HEK293 (cell line): ENCODE measurements around the gene DEFB110.

Experiments
- CTCF ChIA-PET: fragments of 350-600 bp; formaldehyde crosslinking; extraction: SDS; loops from one replicate; lab custom pipeline; 2021; ENCODE audit warnings: antibody characterized with exemption; lab: Yijun Ruan, JAX
- POLR2A ChIA-PET: fragments of 300-600 bp; formaldehyde crosslinking; extraction: SDS; loops from one replicate; lab custom pipeline; 2020; ENCODE audit warnings: antibody characterized with exemption, inconsistent platforms; lab: Yijun Ruan, JAX
- H3K27ac ChIP-seq: fragments of 200-500 bp; sonication (Bioruptor generic); 2 replicates; pipeline ENCODE4 v1.5.1; 2014; ENCODE audit warnings: low read depth, low read length, control low read depth, inconsistent platforms; ENCODE audit errors: extremely low read depth
- H3K36me3 ChIP-seq, 2 experiments: fragments of 200-500 bp in 1 of 2; sonication (Bioruptor generic) in 1 of 2; 1 replicate in 1 of 2; 2 replicates in 1 of 2; pipeline ENCODE4 v1.5.1; 2014 to 2017; ENCODE audit warnings: inconsistent platforms in 2 of 2, low read length in 2 of 2; ENCODE audit not compliant: control insufficient read depth in 2 of 2, insufficient read depth in 1 of 2
- H3K4me1 ChIP-seq: fragments of 200-500 bp; sonication (Bioruptor generic); 2 replicates; pipeline ENCODE4 v1.5.1; 2014; ENCODE audit warnings: mild to moderate bottlenecking, low read length, inconsistent platforms; ENCODE audit not compliant: control insufficient read depth, insufficient read depth
- H3K4me3 ChIP-seq: 2 replicates; pipeline ENCODE4 v1.5.1; 2011; ENCODE audit warnings: low read depth, mild to moderate bottlenecking, control low read depth, low read length, moderate library complexity
- H3K9me3 ChIP-seq: fragments of 200-500 bp; sonication (Bioruptor generic); 2 replicates; pipeline ENCODE4 v1.5.1; 2014; ENCODE audit warnings: low read depth, low read length, inconsistent platforms; ENCODE audit not compliant: control insufficient read depth, insufficient read depth
- KLF8 ChIP-seq: fragments of 450-650 bp; formaldehyde crosslinking; IDR thresholded peaks from 2 replicates; pipeline ENCODE4 v1.5.1; 2016; ENCODE audit warnings: missing biosample characterization, missing genetic modification characterization
- PRDM1 ChIP-seq: fragments of 450-650 bp; formaldehyde crosslinking; IDR thresholded peaks from 2 replicates; pipeline ENCODE4; 2016; ENCODE audit warnings: missing biosample characterization, missing genetic modification characterization
- SP2 ChIP-seq: fragments of 450-650 bp; formaldehyde crosslinking; IDR thresholded peaks from 2 replicates; pipeline ENCODE4 v1.5.1; 2016; ENCODE audit warnings: missing biosample characterization, missing genetic modification characterization
- SP7 ChIP-seq: fragments of 450-650 bp; formaldehyde crosslinking; IDR thresholded peaks from 2 replicates; pipeline ENCODE4 v1.5.1; 2016; ENCODE audit warnings: missing biosample characterization, missing genetic modification characterization
- YY2 ChIP-seq: fragments of 450-650 bp; formaldehyde crosslinking; IDR thresholded peaks from 2 replicates; pipeline ENCODE4 v1.5.1; 2016; ENCODE audit warnings: missing biosample characterization, missing genetic modification characterization
- ZBTB48 ChIP-seq: fragments of 450-650 bp; formaldehyde crosslinking; IDR thresholded peaks from 2 replicates; pipeline ENCODE4 v1.5.1; 2016; ENCODE audit warnings: missing biosample characterization, missing genetic modification characterization
- ZNF266 ChIP-seq: fragments of 450-650 bp; formaldehyde crosslinking; IDR thresholded peaks from 2 replicates; pipeline ENCODE4 v1.5.1; 2016; ENCODE audit warnings: missing biosample characterization, missing genetic modification characterization, low read depth
- ZNF274 ChIP-seq, 2 experiments: fragments of 200-500 bp in 1 of 2; fragments of 450-650 bp in 1 of 2; sonication (Bioruptor generic) in 1 of 2; formaldehyde crosslinking in 1 of 2; IDR thresholded peaks; 2 replicates each; pipeline versions ENCODE4 v1.5.1 to v1.6.1; 2014 to 2016; ENCODE audit warnings: borderline replicate concordance in 1 of 2, inconsistent platforms in 1 of 2, low read length in 1 of 2, missing biosample characterization in 1 of 2, missing genetic modification characterization in 1 of 2
- ZNF501 ChIP-seq: fragments of 450-650 bp; formaldehyde crosslinking; IDR thresholded peaks from 2 replicates; pipeline ENCODE4 v1.5.1; 2016; ENCODE audit warnings: missing biosample characterization, missing genetic modification characterization
- ZNF558 ChIP-seq: fragments of 450-650 bp; formaldehyde crosslinking; IDR thresholded peaks from 2 replicates; pipeline ENCODE4 v1.5.1; 2016; ENCODE audit warnings: missing biosample characterization, missing genetic modification characterization
- ZNF658 ChIP-seq: fragments of 450-650 bp; formaldehyde crosslinking; IDR thresholded peaks from 2 replicates; pipeline ENCODE4; 2016; ENCODE audit warnings: missing biosample characterization, missing genetic modification characterization
- TF ChIP-seq, protein P1 (sequence below): fragments of 450-650 bp; formaldehyde crosslinking; IDR thresholded peaks from 2 replicates; pipeline ENCODE4 v1.5.1; 2017; ENCODE audit warnings: missing biosample characterization, missing genetic modification characterization
- TF ChIP-seq, protein P2 (sequence below): fragments of 450-650 bp; formaldehyde crosslinking; IDR thresholded peaks from 2 replicates; pipeline ENCODE4 v1.5.1; 2016; ENCODE audit warnings: missing biosample characterization, missing genetic modification characterization, borderline replicate concordance
- TF ChIP-seq, protein P3 (sequence below): fragments of 450-650 bp; formaldehyde crosslinking; IDR thresholded peaks from 2 replicates; pipeline ENCODE4 v1.5.1; 2017; ENCODE audit warnings: missing biosample characterization, missing genetic modification characterization
- TF ChIP-seq, protein P4 (sequence below): fragments of 450-650 bp; formaldehyde crosslinking; conservative IDR thresholded peaks from 2 replicates; pipeline ENCODE4 v1.5.1; 2016; ENCODE audit warnings: low read depth, missing biosample characterization, missing genetic modification characterization
- TF ChIP-seq, protein P5 (sequence below): fragments of 450-650 bp; formaldehyde crosslinking; IDR thresholded peaks from 2 replicates; pipeline ENCODE4 v1.5.1; 2016; ENCODE audit warnings: missing biosample characterization, missing genetic modification characterization
- TF ChIP-seq, protein P6 (sequence below): fragments of 450-650 bp; formaldehyde crosslinking; IDR thresholded peaks from 2 replicates; pipeline ENCODE4 v1.5.1; 2016; ENCODE audit warnings: missing biosample characterization, missing genetic modification characterization
- TF ChIP-seq, protein P7 (sequence below): fragments of 450-650 bp; formaldehyde crosslinking; IDR thresholded peaks from 2 replicates; pipeline ENCODE4 v1.5.1; 2016; ENCODE audit warnings: missing biosample characterization, missing genetic modification characterization

Gene DEFB110

DNA sequence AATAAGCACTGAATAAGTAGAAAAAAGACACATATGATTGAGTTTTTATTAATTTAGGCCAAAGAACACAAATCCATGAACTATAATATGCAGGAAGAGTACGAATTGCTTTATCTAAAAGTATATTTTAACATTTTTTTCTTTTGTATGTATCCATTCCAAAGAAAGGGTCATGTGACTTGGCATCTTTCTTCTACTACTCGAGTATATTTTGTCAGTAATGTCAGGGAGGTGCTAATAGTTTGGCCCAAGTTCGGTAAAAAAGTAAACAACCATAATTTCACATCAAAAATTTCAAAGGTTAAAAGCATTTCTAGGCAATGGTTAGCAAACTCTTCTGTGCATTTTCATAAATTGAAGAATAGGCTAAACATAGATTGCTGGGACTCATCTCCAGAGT, 18.7 kb downstream of the DEFB110 start:
- H3K4me1 ChIP-seq, result no peaks in the 10 kb centered on the region
- ChIA-PET POLR2A (no interaction called here), CTCF (no interaction called here)
- H3K4me3 ChIP-seq, result no peak overlapping the region
- H3K9me3 ChIP-seq, result no peaks in the 10 kb centered on the region
- no peaks in the 10 kb centered on the region for H3K36me3 ChIP-seq
- no peak for TF ChIP-seq YY2 (tag by site-specific recombination)
- no peak for TF ChIP-seq ZNF501 (tag by site-specific recombination)
- TF ChIP-seq ZNF274 (IDR thresholded peaks at IDR 0.05; ENCODE audit: low read length), result no peak
- TF ChIP-seq ZNF274 (tag by site-specific recombination; IDR thresholded peaks at IDR 0.05; ENCODE audit: borderline replicate concordance), result no peak
- no peak overlapping the region for H3K27ac ChIP-seq

DNA sequence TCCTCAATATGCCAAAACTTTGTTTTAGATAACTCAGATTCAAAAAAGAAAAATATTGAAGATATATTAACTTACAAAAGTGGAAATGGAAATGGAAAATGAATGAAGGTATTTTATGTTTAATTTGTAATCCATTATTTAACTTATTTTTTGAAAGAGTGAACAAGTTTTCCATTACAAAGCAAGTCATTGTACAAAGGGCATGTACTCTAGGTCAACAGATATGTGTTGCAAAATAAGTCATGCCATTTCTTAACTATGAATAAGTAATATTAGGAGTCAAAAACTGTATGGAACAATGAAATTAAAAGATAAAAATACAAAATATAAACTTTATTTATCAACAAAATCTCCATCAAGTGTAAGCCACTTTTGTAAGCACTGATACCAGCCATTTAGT, 26.5 kb downstream of the DEFB110 start:
- ChIA-PET POLR2A (no interaction called here), CTCF (no interaction called here)
- no peaks in the 10 kb centered on the region for H3K9me3 ChIP-seq
- TF ChIP-seq, protein P1, sequence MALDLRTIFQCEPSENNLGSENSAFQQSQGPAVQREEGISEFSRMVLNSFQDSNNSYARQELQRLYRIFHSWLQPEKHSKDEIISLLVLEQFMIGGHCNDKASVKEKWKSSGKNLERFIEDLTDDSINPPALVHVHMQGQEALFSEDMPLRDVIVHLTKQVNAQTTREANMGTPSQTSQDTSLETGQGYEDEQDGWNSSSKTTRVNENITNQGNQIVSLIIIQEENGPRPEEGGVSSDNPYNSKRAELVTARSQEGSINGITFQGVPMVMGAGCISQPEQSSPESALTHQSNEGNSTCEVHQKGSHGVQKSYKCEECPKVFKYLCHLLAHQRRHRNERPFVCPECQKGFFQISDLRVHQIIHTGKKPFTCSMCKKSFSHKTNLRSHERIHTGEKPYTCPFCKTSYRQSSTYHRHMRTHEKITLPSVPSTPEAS (tag by site-specific recombination), result no peak
- TF ChIP-seq SP2 (tag by site-specific recombination) (no peak), ZNF658 (no peak), ZNF558 (tag by site-specific recombination) (no peak), SP7 (no peak), ZNF266 (no peak), KLF8 (tag by site-specific recombination) (no peak), PRDM1 (tag by site-specific recombination) (no peak), ZBTB48 (tag by site-specific recombination) (no peak)
- TF ChIP-seq, protein P2, sequence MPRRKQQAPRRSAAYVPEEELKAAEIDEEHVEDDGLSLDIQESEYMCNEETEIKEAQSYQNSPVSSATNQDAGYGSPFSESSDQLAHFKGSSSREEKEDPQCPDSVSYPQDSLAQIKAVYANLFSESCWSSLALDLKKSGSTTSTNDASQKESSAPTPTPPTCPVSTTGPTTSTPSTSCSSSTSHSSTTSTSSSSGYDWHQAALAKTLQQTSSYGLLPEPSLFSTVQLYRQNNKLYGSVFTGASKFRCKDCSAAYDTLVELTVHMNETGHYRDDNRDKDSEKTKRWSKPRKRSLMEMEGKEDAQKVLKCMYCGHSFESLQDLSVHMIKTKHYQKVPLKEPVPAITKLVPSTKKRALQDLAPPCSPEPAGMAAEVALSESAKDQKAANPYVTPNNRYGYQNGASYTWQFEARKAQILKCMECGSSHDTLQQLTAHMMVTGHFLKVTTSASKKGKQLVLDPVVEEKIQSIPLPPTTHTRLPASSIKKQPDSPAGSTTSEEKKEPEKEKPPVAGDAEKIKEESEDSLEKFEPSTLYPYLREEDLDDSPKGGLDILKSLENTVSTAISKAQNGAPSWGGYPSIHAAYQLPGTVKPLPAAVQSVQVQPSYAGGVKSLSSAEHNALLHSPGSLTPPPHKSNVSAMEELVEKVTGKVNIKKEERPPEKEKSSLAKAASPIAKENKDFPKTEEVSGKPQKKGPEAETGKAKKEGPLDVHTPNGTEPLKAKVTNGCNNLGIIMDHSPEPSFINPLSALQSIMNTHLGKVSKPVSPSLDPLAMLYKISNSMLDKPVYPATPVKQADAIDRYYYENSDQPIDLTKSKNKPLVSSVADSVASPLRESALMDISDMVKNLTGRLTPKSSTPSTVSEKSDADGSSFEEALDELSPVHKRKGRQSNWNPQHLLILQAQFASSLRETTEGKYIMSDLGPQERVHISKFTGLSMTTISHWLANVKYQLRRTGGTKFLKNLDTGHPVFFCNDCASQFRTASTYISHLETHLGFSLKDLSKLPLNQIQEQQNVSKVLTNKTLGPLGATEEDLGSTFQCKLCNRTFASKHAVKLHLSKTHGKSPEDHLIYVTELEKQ, result no peak
- TF ChIP-seq, protein P3, sequence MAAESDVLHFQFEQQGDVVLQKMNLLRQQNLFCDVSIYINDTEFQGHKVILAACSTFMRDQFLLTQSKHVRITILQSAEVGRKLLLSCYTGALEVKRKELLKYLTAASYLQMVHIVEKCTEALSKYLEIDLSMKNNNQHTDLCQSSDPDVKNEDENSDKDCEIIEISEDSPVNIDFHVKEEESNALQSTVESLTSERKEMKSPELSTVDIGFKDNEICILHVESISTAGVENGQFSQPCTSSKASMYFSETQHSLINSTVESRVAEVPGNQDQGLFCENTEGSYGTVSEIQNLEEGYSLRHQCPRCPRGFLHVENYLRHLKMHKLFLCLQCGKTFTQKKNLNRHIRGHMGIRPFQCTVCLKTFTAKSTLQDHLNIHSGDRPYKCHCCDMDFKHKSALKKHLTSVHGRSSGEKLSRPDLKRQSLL (tag by site-specific recombination), result no peak
- TF ChIP-seq, protein P4, sequence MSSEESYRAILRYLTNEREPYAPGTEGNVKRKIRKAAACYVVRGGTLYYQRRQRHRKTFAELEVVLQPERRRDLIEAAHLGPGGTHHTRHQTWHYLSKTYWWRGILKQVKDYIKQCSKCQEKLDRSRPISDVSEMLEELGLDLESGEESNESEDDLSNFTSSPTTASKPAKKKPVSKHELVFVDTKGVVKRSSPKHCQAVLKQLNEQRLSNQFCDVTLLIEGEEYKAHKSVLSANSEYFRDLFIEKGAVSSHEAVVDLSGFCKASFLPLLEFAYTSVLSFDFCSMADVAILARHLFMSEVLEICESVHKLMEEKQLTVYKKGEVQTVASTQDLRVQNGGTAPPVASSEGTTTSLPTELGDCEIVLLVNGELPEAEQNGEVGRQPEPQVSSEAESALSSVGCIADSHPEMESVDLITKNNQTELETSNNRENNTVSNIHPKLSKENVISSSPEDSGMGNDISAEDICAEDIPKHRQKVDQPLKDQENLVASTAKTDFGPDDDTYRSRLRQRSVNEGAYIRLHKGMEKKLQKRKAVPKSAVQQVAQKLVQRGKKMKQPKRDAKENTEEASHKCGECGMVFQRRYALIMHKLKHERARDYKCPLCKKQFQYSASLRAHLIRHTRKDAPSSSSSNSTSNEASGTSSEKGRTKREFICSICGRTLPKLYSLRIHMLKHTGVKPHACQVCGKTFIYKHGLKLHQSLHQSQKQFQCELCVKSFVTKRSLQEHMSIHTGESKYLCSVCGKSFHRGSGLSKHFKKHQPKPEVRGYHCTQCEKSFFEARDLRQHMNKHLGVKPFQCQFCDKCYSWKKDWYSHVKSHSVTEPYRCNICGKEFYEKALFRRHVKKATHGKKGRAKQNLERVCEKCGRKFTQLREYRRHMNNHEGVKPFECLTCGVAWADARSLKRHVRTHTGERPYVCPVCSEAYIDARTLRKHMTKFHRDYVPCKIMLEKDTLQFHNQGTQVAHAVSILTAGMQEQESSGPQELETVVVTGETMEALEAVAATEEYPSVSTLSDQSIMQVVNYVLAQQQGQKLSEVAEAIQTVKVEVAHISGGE (tag by site-specific recombination), result no peak
- TF ChIP-seq, protein P5, sequence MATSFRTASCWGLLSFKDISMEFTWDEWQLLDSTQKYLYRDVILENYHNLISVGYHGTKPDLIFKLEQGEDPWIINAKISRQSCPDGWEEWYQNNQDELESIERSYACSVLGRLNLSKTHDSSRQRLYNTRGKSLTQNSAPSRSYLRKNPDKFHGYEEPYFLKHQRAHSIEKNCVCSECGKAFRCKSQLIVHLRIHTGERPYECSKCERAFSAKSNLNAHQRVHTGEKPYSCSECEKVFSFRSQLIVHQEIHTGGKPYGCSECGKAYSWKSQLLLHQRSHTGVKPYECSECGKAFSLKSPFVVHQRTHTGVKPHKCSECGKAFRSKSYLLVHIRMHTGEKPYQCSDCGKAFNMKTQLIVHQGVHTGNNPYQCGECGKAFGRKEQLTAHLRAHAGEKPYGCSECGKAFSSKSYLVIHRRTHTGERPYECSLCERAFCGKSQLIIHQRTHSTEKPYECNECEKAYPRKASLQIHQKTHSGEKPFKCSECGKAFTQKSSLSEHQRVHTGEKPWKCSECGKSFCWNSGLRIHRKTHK (tag by site-specific recombination), result no peak
- TF ChIP-seq, protein P6, sequence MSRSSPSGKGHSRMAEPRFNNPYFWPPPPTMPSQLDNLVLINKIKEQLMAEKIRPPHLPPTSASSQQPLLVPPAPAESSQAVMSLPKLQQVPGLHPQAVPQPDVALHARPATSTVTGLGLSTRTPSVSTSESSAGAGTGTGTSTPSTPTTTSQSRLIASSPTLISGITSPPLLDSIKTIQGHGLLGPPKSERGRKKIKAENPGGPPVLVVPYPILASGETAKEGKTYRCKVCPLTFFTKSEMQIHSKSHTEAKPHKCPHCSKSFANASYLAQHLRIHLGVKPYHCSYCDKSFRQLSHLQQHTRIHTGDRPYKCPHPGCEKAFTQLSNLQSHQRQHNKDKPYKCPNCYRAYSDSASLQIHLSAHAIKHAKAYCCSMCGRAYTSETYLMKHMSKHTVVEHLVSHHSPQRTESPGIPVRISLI (tag by site-specific recombination), result no peak
- TF ChIP-seq, protein P7, sequence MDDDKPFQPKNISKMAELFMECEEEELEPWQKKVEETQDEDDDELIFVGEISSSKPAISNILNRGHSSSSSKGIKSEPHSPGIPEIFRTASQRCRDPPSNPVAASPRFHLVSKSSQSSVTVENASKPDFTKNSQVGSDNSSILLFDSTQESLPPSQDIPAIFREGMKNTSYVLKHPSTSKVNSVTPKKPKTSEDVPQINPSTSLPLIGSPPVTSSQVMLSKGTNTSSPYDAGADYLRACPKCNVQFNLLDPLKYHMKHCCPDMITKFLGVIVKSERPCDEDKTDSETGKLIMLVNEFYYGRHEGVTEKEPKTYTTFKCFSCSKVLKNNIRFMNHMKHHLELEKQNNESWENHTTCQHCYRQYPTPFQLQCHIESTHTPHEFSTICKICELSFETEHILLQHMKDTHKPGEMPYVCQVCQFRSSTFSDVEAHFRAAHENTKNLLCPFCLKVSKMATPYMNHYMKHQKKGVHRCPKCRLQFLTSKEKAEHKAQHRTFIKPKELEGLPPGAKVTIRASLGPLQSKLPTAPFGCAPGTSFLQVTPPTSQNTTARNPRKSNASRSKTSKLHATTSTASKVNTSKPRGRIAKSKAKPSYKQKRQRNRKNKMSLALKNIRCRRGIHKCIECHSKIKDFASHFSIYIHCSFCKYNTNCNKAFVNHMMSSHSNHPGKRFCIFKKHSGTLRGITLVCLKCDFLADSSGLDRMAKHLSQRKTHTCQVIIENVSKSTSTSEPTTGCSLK (tag by site-specific recombination), result no peak
- no peaks in the 10 kb centered on the region for H3K4me1 ChIP-seq
- H3K27ac ChIP-seq, result no peak overlapping the region
- H3K36me3 ChIP-seq, result no peaks in the 10 kb centered on the region
- H3K4me3 ChIP-seq, result no peak overlapping the region
